GM23248 (cell line): ENCODE measurements around the gene NR2C2. TPM values are rescaled to one million over a fixed set of nuclear protein-coding genes. Genes with fewer than 3 reads are reported as not detected.
A peak's percentile ranks its signal among the peaks of the same experiment; 100 is the strongest.
"Not testable (repeated sequence)": the region's sequence is repeated elsewhere in the genome, so short reads cannot be mapped to it uniquely, and the experiment has no call there.

Source experiments
- DNase-seq: peaks from one replicate; pipeline ENCODE4 v3.0.0-alpha.2; 2015
- H2AFZ ChIP-seq: fragments of 200-600 bp; sonication (generic); 2 replicates; pipeline ENCODE4 v1.6.1; 2016; ENCODE audit warnings: antibody characterized with exemption
- H3F3A ChIP-seq: fragments of 200-600 bp; sonication (generic); 2 replicates; pipeline ENCODE4 v1.6.1; 2016; ENCODE audit warnings: mild to moderate bottlenecking, antibody characterized with exemption, mixed run types; ENCODE audit not compliant: insufficient read depth
- H3K27ac ChIP-seq: fragments of 200-600 bp; sonication (generic); 2 replicates; pipeline ENCODE4 v1.5.1; 2016; ENCODE audit warnings: mild to moderate bottlenecking
- H3K27me3 ChIP-seq: fragments of 200-600 bp; sonication (generic); replicated peaks from 2 replicates; pipeline ENCODE4 v1.6.1; 2016; ENCODE audit warnings: mild to moderate bottlenecking; ENCODE audit not compliant: insufficient read depth
- H3K36me3 ChIP-seq: fragments of 200-600 bp; sonication (generic); 2 replicates; pipeline ENCODE4 v1.6.1; 2016; ENCODE audit warnings: low read depth, mild to moderate bottlenecking
- H3K4me1 ChIP-seq: fragments of 200-600 bp; sonication (generic); 2 replicates; pipeline ENCODE4 v1.6.1; 2016; ENCODE audit warnings: mild to moderate bottlenecking; ENCODE audit not compliant: insufficient read depth
- H3K4me2 ChIP-seq: fragments of 200-600 bp; sonication (generic); one replicate; pipeline ENCODE4 v1.6.1; 2016; ENCODE audit warnings: mild to moderate bottlenecking; ENCODE audit not compliant: unreplicated experiment
- H3K4me3 ChIP-seq: fragments of 200-600 bp; sonication (generic); 2 replicates; pipeline ENCODE4 v1.5.1; 2016; ENCODE audit warnings: mild to moderate bottlenecking
- H3K79me2 ChIP-seq: fragments of 200-600 bp; sonication (generic); 2 replicates; pipeline ENCODE4 v1.6.1; 2016; ENCODE audit warnings: mild to moderate bottlenecking; ENCODE audit not compliant: insufficient read depth
- H3K9ac ChIP-seq: fragments of 200-600 bp; sonication (generic); 2 replicates; pipeline ENCODE4 v1.6.1; 2016; ENCODE audit warnings: mild to moderate bottlenecking
- H3K9me2 ChIP-seq: fragments of 200-600 bp; sonication (generic); 2 replicates; pipeline ENCODE4 v1.6.1; 2016; ENCODE audit warnings: mixed run types, mild to moderate bottlenecking, moderate library complexity; ENCODE audit not compliant: insufficient read depth
- H3K9me3 ChIP-seq: fragments of 200-600 bp; sonication (generic); one replicate; pipeline ENCODE4 v1.6.1; 2017; ENCODE audit warnings: low read depth
- H4K20me1 ChIP-seq: fragments of 200-600 bp; sonication (generic); 2 replicates; pipeline ENCODE4 v1.6.0; 2016; ENCODE audit not compliant: insufficient read depth
- EZH2 ChIP-seq: fragments of 200-600 bp; sonication (generic); IDR thresholded peaks from 2 replicates; pipeline ENCODE4 v1.6.1; 2018; ENCODE audit warnings: antibody characterized with exemption, mild to moderate bottlenecking; ENCODE audit not compliant: insufficient read depth, poor library complexity, severe bottlenecking
- EZH2phosphoT487 ChIP-seq: fragments of 200-600 bp; sonication (generic); IDR thresholded peaks from 2 replicates; pipeline ENCODE4 v1.6.1; 2018; ENCODE audit warnings: antibody characterized with exemption, moderate library complexity, mild to moderate bottlenecking, low read depth; ENCODE audit not compliant: insufficient read depth
- WGBS, 2 experiments: methylation state at CpG; one replicate each; pipeline ENCODE4 v1.1.6; 2015 to 2017; ENCODE audit warnings: low lambda C conversion rate in 2 of 2, low coverage in 1 of 2; ENCODE audit errors: missing lambda C conversion rate in 2 of 2; 5-methylcytosine and 5-hydroxymethylcytosine counted together
- in situ Hi-C: fragments of 300-500 bp; cut with MboI; formaldehyde crosslinking; loops from 2 replicates; pipeline ENCODE4 v1.15.0; 2020
- polyA plus RNA-seq: library from polyadenylated mRNA; unstranded; fragments of >200 nt; fragmentation: Nextera tagmentation; extraction: Ambion mirVana; gene quantifications from 2 replicates; pipeline ENCODE4 v1.2.1, GENCODE V29; 2016
- total RNA-seq: library from RNA; depleted of rRNA; stranded (reverse); fragments of >200 nt; shearing (Covaris generic); gene quantifications from 2 replicates; pipeline ENCODE4 v1.2.3, GENCODE V29; 2014

Gene NR2C2
- total and polyA plus RNA-seq, 2 experiments from 2014 or later: 9.6 to 27.5 TPM

DNA sequence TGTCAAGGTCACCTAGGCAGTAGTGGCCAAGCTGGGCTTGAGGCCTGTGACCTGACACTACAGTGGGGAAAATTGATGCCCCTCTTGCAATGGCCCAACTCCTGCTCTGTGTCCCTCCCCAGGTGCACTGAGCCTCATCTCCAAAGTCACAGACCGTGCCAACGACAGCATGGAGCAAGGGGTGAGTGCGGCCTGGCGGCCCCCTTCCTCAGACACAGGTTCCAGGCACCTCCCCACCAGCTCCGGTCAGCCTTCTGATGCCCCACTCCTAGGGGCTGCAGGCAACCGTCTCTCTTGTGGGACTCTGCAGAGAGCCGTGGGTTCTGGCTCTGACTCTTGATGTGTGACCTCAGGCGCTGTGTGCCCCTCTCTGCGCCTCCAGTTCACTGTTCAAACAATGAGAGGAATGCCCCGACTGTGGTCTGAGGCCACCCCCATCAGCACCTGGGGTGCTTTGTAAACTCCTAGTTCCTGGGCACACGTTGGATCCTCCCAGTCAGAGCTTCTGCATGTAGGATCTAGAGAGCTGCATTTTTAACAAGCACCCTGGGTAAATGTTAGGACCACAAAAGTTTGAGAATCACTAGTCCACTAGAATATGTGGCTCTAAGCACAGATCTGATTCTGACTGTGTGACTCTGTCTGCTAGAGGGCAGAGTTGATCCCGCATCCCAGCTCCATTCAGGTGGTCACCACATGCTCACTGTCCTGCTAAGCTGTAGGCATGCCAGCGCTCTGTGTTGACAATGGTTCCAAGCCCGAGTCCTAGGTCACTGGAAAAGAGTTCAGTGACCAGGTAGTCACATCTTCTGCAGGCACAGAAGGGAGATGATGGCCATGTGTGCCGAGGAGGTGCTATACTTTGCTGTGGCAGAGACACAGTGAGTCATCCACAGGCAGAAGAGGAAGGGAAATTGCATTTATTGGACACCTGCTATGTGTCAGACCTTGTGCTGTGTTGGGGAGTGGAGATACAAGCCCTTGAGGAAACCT, 46.2 kb upstream of the NR2C2 start:
- H4K20me1 ChIP-seq: no peaks in the 10 kb centered on the region
- in situ Hi-C loops: loop anchor here (25.0 kb wide), 1 partner anchor 389 kb away; no protein-coding TSS in a partner anchor
- no peaks in the 10 kb centered on the region for H3F3A ChIP-seq
- H3K36me3 ChIP-seq: no peaks in the 10 kb centered on the region
- WGBS, 2 experiments: 63% methylated on average over 15 of the region's 15 CpGs
- TF ChIP-seq EZH2phosphoT487: no peak
- no peak for TF ChIP-seq EZH2
- H3K27ac ChIP-seq: no peak overlapping the region
- no peaks in the 10 kb centered on the region for H3K9me2 ChIP-seq
- no peak for DNase-seq
- H3K27me3 ChIP-seq: no peaks in the 10 kb centered on the region
- no peak overlapping the region for H3K9ac ChIP-seq
- H3K4me2 ChIP-seq: no peak overlapping the region
- no peaks in the 10 kb centered on the region for H3K4me1 ChIP-seq
- no peak overlapping the region for H3K4me3 ChIP-seq
- H3K9me3 ChIP-seq: no peaks in the 10 kb centered on the region
- no peaks in the 10 kb centered on the region for H3K79me2 ChIP-seq
- no peak overlapping the region for H2AFZ ChIP-seq

GRCh38 chr3:14902719-14903118, 44.7 kb upstream of the NR2C2 start:
- no peak overlapping the region for H3K4me2 ChIP-seq
- no peaks in the 10 kb centered on the region for H4K20me1 ChIP-seq
- H3K27ac ChIP-seq: no peak overlapping the region
- no peaks in the 10 kb centered on the region for H3K9me2 ChIP-seq
- no peaks in the 10 kb centered on the region for H3F3A ChIP-seq
- no peak overlapping the region for H3K9ac ChIP-seq
- H3K4me3 ChIP-seq: no peak overlapping the region
- H2AFZ ChIP-seq: no peak overlapping the region
- no peaks in the 10 kb centered on the region for H3K9me3 ChIP-seq
- TF ChIP-seq EZH2phosphoT487 (no peak), EZH2 (no peak)
- in situ Hi-C loops: loop anchor here (25.0 kb wide), 1 partner anchor 390 kb away; no protein-coding TSS in a partner anchor
- peak; percentile 31 for DNase-seq
- WGBS, 2 experiments: 1 to 8% methylated on average over 7 of the region's 7 CpGs
- no peaks in the 10 kb centered on the region for H3K36me3 ChIP-seq
- H3K79me2 ChIP-seq: no peaks in the 10 kb centered on the region
- no peaks in the 10 kb centered on the region for H3K27me3 ChIP-seq
- no peaks in the 10 kb centered on the region for H3K4me1 ChIP-seq

DNA sequence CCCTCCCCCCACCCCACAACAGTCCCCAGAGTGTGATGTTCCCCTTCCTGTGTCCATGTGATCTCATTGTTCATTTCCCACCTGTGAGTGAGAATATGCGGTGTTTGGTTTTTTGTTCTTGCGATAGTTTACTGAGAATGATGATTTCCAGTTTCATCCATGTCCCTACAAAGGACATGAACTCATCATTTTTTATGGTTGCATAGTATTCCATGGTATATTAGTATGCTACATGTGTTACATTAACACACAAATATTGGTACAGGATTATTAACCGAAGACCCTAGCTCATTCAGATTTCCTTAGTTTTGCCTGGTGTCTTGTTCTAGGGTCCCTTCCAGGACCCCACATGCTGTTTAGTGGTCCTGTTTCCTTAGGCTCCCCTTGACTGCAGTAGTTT, 43.9 kb upstream of the NR2C2 start:
- H4K20me1 ChIP-seq, H3K9me2 ChIP-seq, H3K4me1 ChIP-seq, H3K9ac ChIP-seq, H3F3A ChIP-seq, H3K9me3 ChIP-seq, DNase-seq, H3K4me2 ChIP-seq, H3K79me2 ChIP-seq, H3K27me3 ChIP-seq, H3K36me3 ChIP-seq, H3K27ac ChIP-seq, H2AFZ ChIP-seq, H3K4me3 ChIP-seq: not testable (repeated sequence)
- WGBS, 2 experiments: 81 to 90% methylated on average over 3 of the region's 3 CpGs
- in situ Hi-C loops: loop anchor here (25.0 kb wide), 1 partner anchor 391 kb away; no protein-coding TSS in a partner anchor

- no peak overlapping the region for H3K4me2 ChIP-seq
- no peak for TF ChIP-seq EZH2
- TF ChIP-seq EZH2phosphoT487: no peak
- H3K9me2 ChIP-seq: no peaks in the 10 kb centered on the region
- H3K9ac ChIP-seq: no peak overlapping the region
- H3K9me3 ChIP-seq: no peaks in the 10 kb centered on the region
- H3K27ac ChIP-seq: no peak overlapping the region
- DNase-seq: peak; percentile 14
- H3K36me3 ChIP-seq: no peaks in the 10 kb centered on the region
- no peaks in the 10 kb centered on the region for H3K79me2 ChIP-seq
- no peaks in the 10 kb centered on the region for H4K20me1 ChIP-seq
- no peaks in the 10 kb centered on the region for H3K27me3 ChIP-seq
- no peak overlapping the region for H2AFZ ChIP-seq
- H3F3A ChIP-seq: no peaks in the 10 kb centered on the region
- in situ Hi-C loops: loop anchor here (25.0 kb wide), 1 partner anchor 393 kb away; no protein-coding TSS in a partner anchor
- no peaks in the 10 kb centered on the region for H3K4me1 ChIP-seq
- 70 to 72% methylated on average over 6 of the region's 6 CpGs for WGBS, 2 experiments
- H3K4me3 ChIP-seq: no peak overlapping the region
Measured at GRCh38 chr3:14905055-14905657, 42.2 kb upstream of the NR2C2 start.
